HG02571 (cell line): ENCODE measurements around the gene GLG1.
"Not testable (repeated sequence)": the region's sequence is repeated elsewhere in the genome, so short reads cannot be mapped to it uniquely, and the experiment has no call there.

ENCODE experiments used
- ATAC-seq: cut with Tn5 transposase; IDR thresholded peaks from one replicate; pipeline ENCODE4 v1.9.1; 2021; ENCODE audit warnings: mild to moderate bottlenecking, moderate library complexity; ENCODE audit not compliant: unreplicated experiment

The GLG1 gene

GRCh38 chr16:74575807-74576643 is 30.9 kb downstream of the GLG1 start:
- ATAC-seq, result no peak

GRCh38 chr16:74575175-74575806 is 31.6 kb downstream of the GLG1 start:
- ATAC-seq, result no peak

- no peak for ATAC-seq
Observed at GRCh38 chr16:74574146-74574545, 32.8 kb downstream of the GLG1 start.

- ATAC-seq, result no peak
Observed at GRCh38 chr16:74573622-74574021, 33.3 kb downstream of the GLG1 start.

- no peak for ATAC-seq
Observed at GRCh38 chr16:74570412-74571301, 36.3 kb downstream of the GLG1 start.

- ATAC-seq, result no peak
Observed at GRCh38 chr16:74568961-74569631, 37.8 kb downstream of the GLG1 start.

- ATAC-seq, result no peak
Observed at GRCh38 chr16:74567901-74568300, 39.0 kb downstream of the GLG1 start.

- no peak for ATAC-seq
Observed at GRCh38 chr16:74565378-74565777, 41.5 kb downstream of the GLG1 start.

- no peak for ATAC-seq
Observed at GRCh38 chr16:74564451-74564984, 42.4 kb downstream of the GLG1 start.

- ATAC-seq, result no peak
Observed at GRCh38 chr16:74563828-74564263, 43.1 kb downstream of the GLG1 start.

GRCh38 chr16:74562117-74562516 is 44.8 kb downstream of the GLG1 start:
- no peak for ATAC-seq

- no peak for ATAC-seq
Observed at GRCh38 chr16:74561626-74562025, 45.3 kb downstream of the GLG1 start.

GRCh38 chr16:74560912-74561311 is 46.0 kb downstream of the GLG1 start:
- ATAC-seq, result no peak

GRCh38 chr16:74558873-74559272 is 48.0 kb downstream of the GLG1 start:
- no peak for ATAC-seq

GRCh38 chr16:74557275-74557674 is 49.6 kb downstream of the GLG1 start:
- ATAC-seq, result no peak

GRCh38 chr16:74556375-74556922 is 50.5 kb downstream of the GLG1 start:
- no peak for ATAC-seq

GRCh38 chr16:74552357-74552756 is 54.6 kb downstream of the GLG1 start:
- not testable (repeated sequence) for ATAC-seq

- ATAC-seq, result not testable (repeated sequence)
Observed at GRCh38 chr16:74550227-74551019, 56.5 kb downstream of the GLG1 start.

- ATAC-seq, result not testable (repeated sequence)
Observed at GRCh38 chr16:74546112-74546511, 60.8 kb downstream of the GLG1 start.
